Neural progenitor cell (in vitro differentiated cells): Measurements from ENCODE around the gene EMILIN3. TPM values are rescaled to one million over a fixed set of nuclear protein-coding genes. Genes with fewer than 3 reads are reported as not detected.

Source experiments
- DNase-seq: peaks from one replicate; pipeline ENCODE4 v3.0.0-alpha.2; 2016; ENCODE audit warnings: low spot score
- H2AFZ ChIP-seq: fragments of 200-600 bp; sonication (generic); replicated peaks from 2 replicates; pipeline ENCODE4 v1.6.1; 2016; ENCODE audit warnings: antibody characterized with exemption
- H3F3A ChIP-seq: fragments of 200-600 bp; sonication (generic); 2 replicates; pipeline ENCODE4 v1.6.1; 2016; ENCODE audit warnings: antibody characterized with exemption, low read depth
- H3K27ac ChIP-seq: fragments of 200-600 bp; sonication (generic); 2 replicates; pipeline ENCODE4 v1.5.1; 2016; ENCODE audit warnings: mild to moderate bottlenecking
- H3K27me3 ChIP-seq: fragments of 200-600 bp; sonication (generic); 2 replicates; pipeline ENCODE4 v1.6.1; 2016; ENCODE audit warnings: mild to moderate bottlenecking, moderate library complexity
- H3K36me3 ChIP-seq: fragments of 200-600 bp; sonication (generic); 2 replicates; pipeline ENCODE4 v1.5.1; 2016
- H3K4me1 ChIP-seq: fragments of 200-600 bp; sonication (generic); 2 replicates; pipeline ENCODE4 v1.6.1; 2016; ENCODE audit warnings: mixed run types
- H3K4me2 ChIP-seq: fragments of 200-600 bp; sonication (generic); 2 replicates; pipeline ENCODE4 v1.6.1; 2016
- H3K4me3 ChIP-seq: fragments of 200-600 bp; sonication (generic); 2 replicates; pipeline ENCODE4 v1.5.1; 2016
- H3K79me2 ChIP-seq: fragments of 200-600 bp; sonication (generic); 2 replicates; pipeline ENCODE4 v1.6.1; 2016; ENCODE audit warnings: low read depth
- H3K9ac ChIP-seq: fragments of 200-600 bp; sonication (generic); 2 replicates; pipeline ENCODE4 v1.6.1; 2016
- H3K9me3 ChIP-seq: fragments of 200-600 bp; sonication (generic); 2 replicates; pipeline ENCODE4 v1.5.1; 2016; ENCODE audit warnings: low read depth
- H4K20me1 ChIP-seq: fragments of 200-600 bp; sonication (generic); 2 replicates; pipeline ENCODE4 v1.6.1; 2016; ENCODE audit warnings: low read depth
- H3K27ac Mint-ChIP-seq: 3 replicates; pipeline ENCODE4 v1.8.0; 2021; ENCODE audit warnings: mixed read lengths
- H3K27me3 Mint-ChIP-seq: 2 replicates; pipeline ENCODE4 v1.8.0; 2022; ENCODE audit warnings: low read depth, mild to moderate bottlenecking, inconsistent platforms, moderate library complexity, mixed read lengths; ENCODE audit not compliant: insufficient read depth
- H3K36me3 Mint-ChIP-seq: 3 replicates; pipeline ENCODE4 v1.8.0; 2021; ENCODE audit warnings: mixed read lengths
- H3K4me1 Mint-ChIP-seq: 3 replicates; pipeline ENCODE4 v1.8.0; 2021; ENCODE audit warnings: mixed read lengths
- H3K4me3 Mint-ChIP-seq: 3 replicates; pipeline ENCODE4 v1.8.0; 2021; ENCODE audit warnings: mild to moderate bottlenecking, moderate library complexity, mixed read lengths
- H3K9me3 Mint-ChIP-seq: 3 replicates; pipeline ENCODE4 v1.8.0; 2020; ENCODE audit warnings: mixed read lengths
- EZH2 ChIP-seq: fragments of 200-600 bp; sonication (generic); IDR thresholded peaks from 2 replicates; pipeline ENCODE4 v1.6.1; 2017; ENCODE audit warnings: antibody characterized with exemption, mild to moderate bottlenecking, moderate library complexity
- EZH2phosphoT487 ChIP-seq: fragments of 200-600 bp; sonication (generic); IDR thresholded peaks from 2 replicates; pipeline ENCODE4 v1.6.1; 2017; ENCODE audit warnings: antibody characterized with exemption
- total RNA-seq: library from RNA; depleted of rRNA; stranded (reverse); fragments of >200 nt; gene quantifications from 2 replicates; pipeline ENCODE4 v1.2.3, GENCODE V29; 2015; ENCODE audit warnings: low replicate concordance
- TF ChIP-seq, protein P1 (sequence below): fragments of 200-600 bp; sonication (generic); IDR thresholded peaks from 2 replicates; pipeline ENCODE4 v1.5.1; 2017; ENCODE audit warnings: antibody characterized with exemption, mild to moderate bottlenecking

Gene EMILIN3
- total RNA-seq, 1 donor from 2014 or later = 3.5 TPM

- H3K4me3 ChIP-seq = no peak overlapping the region
- DNase-seq = no peak
- Mint-ChIP-seq H3K4me3 (no peak overlapping the region), H3K27me3 (peaks cover 6% of the 10 kb centered on the region), H3K36me3 (no peaks in the 10 kb centered on the region), H3K4me1 (peaks cover 16% of the 10 kb centered on the region), H3K9me3 (no peaks in the 10 kb centered on the region), H3K27ac (peak overlapping the region; percentile 93)
- no peaks in the 10 kb centered on the region for H3F3A ChIP-seq
- no peak overlapping the region for H3K4me2 ChIP-seq
- H4K20me1 ChIP-seq = no peaks in the 10 kb centered on the region
- no peak overlapping the region for H3K9ac ChIP-seq
- no peak overlapping the region for H2AFZ ChIP-seq
- no peaks in the 10 kb centered on the region for H3K9me3 ChIP-seq
- no peak overlapping the region for H3K27ac ChIP-seq
- H3K79me2 ChIP-seq = no peaks in the 10 kb centered on the region
- no peaks in the 10 kb centered on the region for H3K36me3 ChIP-seq
- H3K27me3 ChIP-seq = no peaks in the 10 kb centered on the region
- no peaks in the 10 kb centered on the region for H3K4me1 ChIP-seq
- TF ChIP-seq EZH2phosphoT487 = no peak
- TF ChIP-seq, protein P1, sequence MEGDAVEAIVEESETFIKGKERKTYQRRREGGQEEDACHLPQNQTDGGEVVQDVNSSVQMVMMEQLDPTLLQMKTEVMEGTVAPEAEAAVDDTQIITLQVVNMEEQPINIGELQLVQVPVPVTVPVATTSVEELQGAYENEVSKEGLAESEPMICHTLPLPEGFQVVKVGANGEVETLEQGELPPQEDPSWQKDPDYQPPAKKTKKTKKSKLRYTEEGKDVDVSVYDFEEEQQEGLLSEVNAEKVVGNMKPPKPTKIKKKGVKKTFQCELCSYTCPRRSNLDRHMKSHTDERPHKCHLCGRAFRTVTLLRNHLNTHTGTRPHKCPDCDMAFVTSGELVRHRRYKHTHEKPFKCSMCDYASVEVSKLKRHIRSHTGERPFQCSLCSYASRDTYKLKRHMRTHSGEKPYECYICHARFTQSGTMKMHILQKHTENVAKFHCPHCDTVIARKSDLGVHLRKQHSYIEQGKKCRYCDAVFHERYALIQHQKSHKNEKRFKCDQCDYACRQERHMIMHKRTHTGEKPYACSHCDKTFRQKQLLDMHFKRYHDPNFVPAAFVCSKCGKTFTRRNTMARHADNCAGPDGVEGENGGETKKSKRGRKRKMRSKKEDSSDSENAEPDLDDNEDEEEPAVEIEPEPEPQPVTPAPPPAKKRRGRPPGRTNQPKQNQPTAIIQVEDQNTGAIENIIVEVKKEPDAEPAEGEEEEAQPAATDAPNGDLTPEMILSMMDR = no peak
- no peak for TF ChIP-seq EZH2
Measured at GRCh38 chr20:41327178-41327577, 39.4 kb downstream of the EMILIN3 start.

GRCh38 chr20:41320976-41321375 is 45.6 kb downstream of the EMILIN3 start:
- H4K20me1 ChIP-seq = no peaks in the 10 kb centered on the region
- H3K27ac ChIP-seq = no peak overlapping the region
- Mint-ChIP-seq H3K27me3 (peaks cover 6% of the 10 kb centered on the region), H3K4me3 (no peak overlapping the region), H3K9me3 (no peaks in the 10 kb centered on the region), H3K36me3 (no peaks in the 10 kb centered on the region), H3K27ac (no peak overlapping the region), H3K4me1 (peaks cover 8% of the 10 kb centered on the region)
- no peak overlapping the region for H3K4me2 ChIP-seq
- no peak overlapping the region for H3K4me3 ChIP-seq
- no peak overlapping the region for H3K9ac ChIP-seq
- H3K36me3 ChIP-seq = no peaks in the 10 kb centered on the region
- peaks cover 14% of the 10 kb centered on the region for H3K27me3 ChIP-seq
- DNase-seq = no peak
- H3K4me1 ChIP-seq = peaks cover 3% of the 10 kb centered on the region
- peaks cover 4% of the 10 kb centered on the region for H3F3A ChIP-seq
- H3K9me3 ChIP-seq = no peaks in the 10 kb centered on the region
- H2AFZ ChIP-seq = no peak overlapping the region
- H3K79me2 ChIP-seq = no peaks in the 10 kb centered on the region
- TF ChIP-seq EZH2 = no peak
- TF ChIP-seq, protein P1 = no peak
- TF ChIP-seq EZH2phosphoT487 = no peak

- no peaks in the 10 kb centered on the region for H3K9me3 ChIP-seq
- H3K27me3 ChIP-seq = peaks cover 14% of the 10 kb centered on the region
- Mint-ChIP-seq H3K27ac (no peak overlapping the region), H3K4me3 (no peak overlapping the region), H3K4me1 (peaks cover 9% of the 10 kb centered on the region), H3K9me3 (no peaks in the 10 kb centered on the region), H3K36me3 (no peaks in the 10 kb centered on the region), H3K27me3 (peaks cover 6% of the 10 kb centered on the region)
- no peaks in the 10 kb centered on the region for H3K36me3 ChIP-seq
- H3F3A ChIP-seq = peaks cover 8% of the 10 kb centered on the region
- no peak overlapping the region for H2AFZ ChIP-seq
- no peak overlapping the region for H3K27ac ChIP-seq
- no peaks in the 10 kb centered on the region for H3K79me2 ChIP-seq
- TF ChIP-seq EZH2phosphoT487 (no peak), EZH2 (no peak)
- TF ChIP-seq, protein P1 = no peak
- H3K9ac ChIP-seq = no peak overlapping the region
- H3K4me2 ChIP-seq = no peak overlapping the region
- peaks cover 3% of the 10 kb centered on the region for H3K4me1 ChIP-seq
- H4K20me1 ChIP-seq = no peaks in the 10 kb centered on the region
- no peak overlapping the region for H3K4me3 ChIP-seq
- no peak for DNase-seq
Measured at GRCh38 chr20:41320441-41320840, 46.2 kb downstream of the EMILIN3 start.
